ENCODE measurements around the gene NDUFS6.

Gene NDUFS6

GRCh38 chr5:1785062-1785461, 16.1 kb upstream of the NDUFS6 start (continued):
- TF ChIP-seq ZBTB11 (tag by site-specific recombination; conservative IDR thresholded peaks at IDR 0.05; ENCODE audit: low read depth) (no peak), KLF17 (tag by site-specific recombination; IDR thresholded peaks at IDR 0.05) (no peak), ZNF776 (tag by site-specific recombination; IDR thresholded peaks at IDR 0.05; ENCODE audit: borderline replicate concordance) (no peak), ZNF214 (tag by site-specific recombination; IDR thresholded peaks at IDR 0.05; ENCODE audit: borderline replicate concordance) (no peak)

DNA sequence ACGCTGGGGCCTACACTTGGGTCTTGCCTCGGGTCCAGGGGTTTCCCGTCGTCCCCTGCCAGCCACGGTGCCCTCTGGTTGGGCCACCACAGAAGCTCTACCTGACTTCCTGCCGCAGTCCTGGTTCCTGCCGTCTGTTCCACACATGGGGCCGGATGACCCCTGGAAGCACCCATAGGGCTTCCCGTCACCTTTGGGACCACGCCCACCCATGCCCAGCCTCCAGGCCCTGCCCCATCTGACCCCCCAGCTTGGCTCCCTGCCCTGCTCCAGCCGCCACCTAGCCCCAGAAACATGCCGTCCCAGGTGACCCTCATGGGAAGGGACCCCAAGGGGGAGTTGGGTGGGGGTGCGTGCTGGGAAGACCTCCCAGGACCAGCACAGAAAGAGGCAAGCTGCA, 15.2 kb upstream of the NDUFS6 start:
- Histone ChIP-seq H3K9me3 (ENCODE audit: control insufficient read depth, insufficient read depth, low read depth, low read length) (no peaks in the 10 kb centered on the region), H3K27ac (ENCODE audit: extremely low read depth, low read depth, low read length) (no peak overlapping the region), H3K4me1 (ENCODE audit: control insufficient read depth, insufficient read depth, low read length) (peaks cover 11% of the 10 kb centered on the region), H3K4me3 (ENCODE audit: low read depth, low read length) (no peak overlapping the region), H3K36me3 (ENCODE audit: control insufficient read depth in 2 of 2, insufficient read depth in 1 of 2, low read length in 2 of 2) (no peaks in the 10 kb centered on the region)
- POLR2A ChIA-PET = no interaction called here
- no peak for TF ChIP-seq ZNF280D (tag by site-specific recombination; IDR thresholded peaks at IDR 0.05)
- TF ChIP-seq GLIS2 (tag by site-specific recombination; IDR thresholded peaks at IDR 0.05) = peak; percentile 25; the same call in 1 of the 2 replicates
- CTCF ChIA-PET = interaction anchor here (1.8 kb wide), 1 partner anchor 22 kb away, joined by 5 read pairs; no protein-coding TSS in a partner anchor

DNA sequence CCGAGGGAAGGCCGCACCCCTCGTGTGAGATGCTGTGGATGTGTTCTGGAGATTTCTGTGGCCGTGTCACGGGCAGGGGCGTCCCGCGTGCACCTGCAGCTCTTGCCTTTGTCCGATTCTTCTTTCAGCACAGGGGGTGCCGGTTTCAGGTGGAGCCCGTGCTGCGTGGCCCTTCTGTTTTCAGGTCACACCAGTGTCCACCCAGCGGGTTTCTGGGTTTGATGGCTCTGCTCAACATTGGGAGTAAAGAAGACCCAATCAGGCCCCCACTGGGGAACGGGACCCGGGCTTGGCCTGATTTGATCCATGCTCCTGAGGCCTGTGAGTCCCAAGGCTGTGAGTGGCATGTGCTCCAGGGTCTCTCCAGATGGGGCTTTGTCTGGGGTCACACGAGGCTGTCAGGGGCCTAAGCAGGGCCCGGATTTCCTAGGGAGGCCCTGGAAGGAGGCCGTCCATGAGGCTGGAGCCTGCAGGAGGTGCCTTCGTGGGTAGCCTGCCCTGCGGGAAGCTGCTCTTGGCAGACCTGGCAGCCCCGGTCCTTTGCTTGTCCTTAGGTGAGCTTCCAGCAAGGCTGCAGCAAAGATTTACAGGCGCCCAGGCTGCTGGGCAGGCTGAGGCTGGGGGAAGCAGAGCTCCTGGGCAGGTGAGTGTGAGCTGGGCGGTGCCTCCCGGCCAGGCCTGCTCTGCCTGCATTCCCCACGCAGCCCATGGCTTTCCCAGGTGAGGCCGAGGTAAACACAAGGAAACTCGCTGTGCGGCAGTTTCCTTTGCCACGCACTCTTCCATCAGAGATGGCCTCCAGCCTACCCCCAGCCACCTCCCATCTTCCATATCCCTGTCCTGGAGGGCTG, 14.4 kb upstream of the NDUFS6 start:
- H3K27ac ChIP-seq (ENCODE audit: extremely low read depth, low read depth, low read length) = no peak overlapping the region
- H3K4me3 ChIP-seq (ENCODE audit: low read depth, low read length) = no peak overlapping the region
- ChIA-PET CTCF (interaction anchor here (2.4 kb wide), 1 partner anchor 23 kb away, joined by 9 read pairs; no protein-coding TSS in a partner anchor), POLR2A (no interaction called here)
- H3K9me3 ChIP-seq (ENCODE audit: control insufficient read depth, insufficient read depth, low read depth, low read length) = no peaks in the 10 kb centered on the region
- H3K4me1 ChIP-seq (ENCODE audit: control insufficient read depth, insufficient read depth, low read length) = peaks cover 11% of the 10 kb centered on the region
- no peaks in the 10 kb centered on the region for H3K36me3 ChIP-seq (ENCODE audit: control insufficient read depth in 2 of 2, insufficient read depth in 1 of 2, low read length in 2 of 2)
- TF ChIP-seq ZNF558 (tag by site-specific recombination; IDR thresholded peaks at IDR 0.05) (no peak), ZNF560 (tag by site-specific recombination; IDR thresholded peaks at IDR 0.05; ENCODE audit: borderline replicate concordance) (no peak), GLI4 (tag by site-specific recombination; IDR thresholded peaks at IDR 0.05) (no peak), ZBTB10 (tag by site-specific recombination; IDR thresholded peaks at IDR 0.05) (no peak), KLF17 (tag by site-specific recombination; IDR thresholded peaks at IDR 0.05) (no peak)
- TF ChIP-seq, protein P1, sequence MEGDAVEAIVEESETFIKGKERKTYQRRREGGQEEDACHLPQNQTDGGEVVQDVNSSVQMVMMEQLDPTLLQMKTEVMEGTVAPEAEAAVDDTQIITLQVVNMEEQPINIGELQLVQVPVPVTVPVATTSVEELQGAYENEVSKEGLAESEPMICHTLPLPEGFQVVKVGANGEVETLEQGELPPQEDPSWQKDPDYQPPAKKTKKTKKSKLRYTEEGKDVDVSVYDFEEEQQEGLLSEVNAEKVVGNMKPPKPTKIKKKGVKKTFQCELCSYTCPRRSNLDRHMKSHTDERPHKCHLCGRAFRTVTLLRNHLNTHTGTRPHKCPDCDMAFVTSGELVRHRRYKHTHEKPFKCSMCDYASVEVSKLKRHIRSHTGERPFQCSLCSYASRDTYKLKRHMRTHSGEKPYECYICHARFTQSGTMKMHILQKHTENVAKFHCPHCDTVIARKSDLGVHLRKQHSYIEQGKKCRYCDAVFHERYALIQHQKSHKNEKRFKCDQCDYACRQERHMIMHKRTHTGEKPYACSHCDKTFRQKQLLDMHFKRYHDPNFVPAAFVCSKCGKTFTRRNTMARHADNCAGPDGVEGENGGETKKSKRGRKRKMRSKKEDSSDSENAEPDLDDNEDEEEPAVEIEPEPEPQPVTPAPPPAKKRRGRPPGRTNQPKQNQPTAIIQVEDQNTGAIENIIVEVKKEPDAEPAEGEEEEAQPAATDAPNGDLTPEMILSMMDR (tag by site-specific recombination; IDR thresholded peaks at IDR 0.05) = no peak
